T-cell (primary cell): ENCODE measurements around the gene TCERG1L. TPM values are rescaled to one million over a fixed set of nuclear protein-coding genes. Genes with fewer than 3 reads are reported as not detected.

Experiments used
- ATAC-seq, 4 experiments: fragments of 200-7000 bp in 3 of 4; fragments of 150-1000 bp in 1 of 4; cut with Tn5 transposase; replicated peaks in 1 of 4; 1 replicate in 3 of 4; 2 replicates in 1 of 4; pipeline ENCODE4 v1.10.0; 2021; ENCODE audit warnings: moderate library complexity in 3 of 4, mild to moderate bottlenecking in 2 of 4, moderate number of reproducible peaks in 1 of 4
- CTCF ChIA-PET, 2 donors: fragments of 300-600 bp; sonication (Branson Sonifier 250); formaldehyde crosslinking; loops; one replicate each; lab custom pipeline; 2022; ENCODE audit warnings: antibody characterized with exemption in 2 of 2; lab: Charles Lee
- POLR2A ChIA-PET, 2 donors: fragments of 300-600 bp; sonication (Branson Sonifier 250); formaldehyde crosslinking; loops; one replicate each; lab custom pipeline; 2022; ENCODE audit warnings: antibody characterized with exemption in 2 of 2; lab: Charles Lee
- DNase-seq, 35 experiments: peaks; one replicate each; pipeline versions ENCODE4 v3.0.0 to v3.0.0-alpha.2; 2013 to 2023
- H3K27ac ChIP-seq: one replicate; pipeline ENCODE4 v1.5.1; 2013; ENCODE audit warnings: low read length
- H3K27me3 ChIP-seq, 2 experiments: replicated peaks in 1 of 2; 1 replicate in 1 of 2; 2 replicates in 1 of 2; pipeline versions ENCODE4 v1.6.1 to v1.7.0; 2013; ENCODE audit warnings: low read length in 1 of 2, mixed read lengths in 1 of 2; ENCODE audit not compliant: control insufficient read depth in 2 of 2, insufficient read depth in 2 of 2; ENCODE audit errors: extremely low read depth in 1 of 2
- H3K36me3 ChIP-seq, 2 donors: 1 replicate in 1 of 2; 2 replicates in 1 of 2; pipeline versions ENCODE4 v1.6.1 to v1.7.0; 2013; ENCODE audit warnings: low read length in 1 of 2; ENCODE audit not compliant: control insufficient read depth in 2 of 2, insufficient read depth in 1 of 2; ENCODE audit errors: extremely low read depth in 1 of 2
- H3K4me1 ChIP-seq, 2 experiments: 1 replicate in 1 of 2; 2 replicates in 1 of 2; pipeline versions ENCODE4 v1.6.1 to v1.7.0; 2013; ENCODE audit warnings: low read length in 2 of 2, mixed read lengths in 1 of 2; ENCODE audit not compliant: insufficient read depth in 2 of 2, control insufficient read depth in 1 of 2; ENCODE audit errors: extremely low read depth in 1 of 2
- H3K4me3 ChIP-seq, 2 donors: 1 replicate in 1 of 2; 2 replicates in 1 of 2; pipeline versions ENCODE4 v1.5.1 to v1.7.0; 2013; ENCODE audit warnings: mild to moderate bottlenecking in 2 of 2, low read length in 1 of 2, moderate library complexity in 1 of 2; ENCODE audit not compliant: control insufficient read depth in 1 of 2; ENCODE audit errors: extremely low read depth in 1 of 2
- H3K9me3 ChIP-seq: 2 replicates; pipeline ENCODE4 v1.7.0; 2013
- H3K27ac Mint-ChIP-seq, 2 donors: one replicate each; pipeline ENCODE4 v1.8.0; 2020 to 2021; ENCODE audit warnings: mild to moderate bottlenecking in 2 of 2, mixed read lengths in 2 of 2
- H3K27me3 Mint-ChIP-seq, 2 donors: one replicate each; pipeline ENCODE4 v1.8.0; 2021 to 2022; ENCODE audit warnings: mixed read lengths in 2 of 2
- H3K36me3 Mint-ChIP-seq: one replicate; pipeline ENCODE4 v1.8.0; 2021; ENCODE audit warnings: mixed read lengths
- H3K4me1 Mint-ChIP-seq, 3 donors: one replicate each; pipeline ENCODE4 v1.8.0; 2020 to 2022; ENCODE audit warnings: mixed read lengths in 3 of 3, mild to moderate bottlenecking in 1 of 3
- H3K4me3 Mint-ChIP-seq, 3 donors: one replicate each; pipeline ENCODE4 v1.8.0; 2020 to 2022; ENCODE audit warnings: mild to moderate bottlenecking in 3 of 3, mixed read lengths in 3 of 3, moderate library complexity in 3 of 3
- H3K9me3 Mint-ChIP-seq, 3 donors: one replicate each; pipeline ENCODE4 v1.8.0; 2020 to 2022; ENCODE audit warnings: mixed read lengths in 3 of 3
- whole genome bisulfite sequencing: methylation state at CpG from one replicate; pipeline ENCODE4 v1.1.5; 2013; ENCODE audit warnings: missing lambda C conversion rate; ENCODE audit not compliant: insufficient coverage; 5-methylcytosine and 5-hydroxymethylcytosine counted together
- total RNA-seq, 35 experiments: library from RNA in 6 of 35; stranded (reverse) in 6 of 35; fragments of 120-200 nt in 1 of 35; gene quantifications; one replicate each; pipeline versions ENCODE4 v1.2.1 to v1.2.4 and lab custom pipeline; 2013 to 2026

Gene TCERG1L
- total RNA-seq, 5 donors from 2014 or later (not counting 1 experiment from before 2014, with no cell fraction given): 0.13 to 0.29 (median 0.21) TPM; not detected in 1

GRCh38 chr10:131096031-131096430, 215.5 kb downstream of the TCERG1L start:
- H3K4me1 Mint-ChIP-seq: no peaks in the 10 kb centered on the region
- no peaks in the 10 kb centered on the region for H3K36me3 Mint-ChIP-seq
- H3K4me3 Mint-ChIP-seq: no peak overlapping the region
- H3K27me3 Mint-ChIP-seq: no peaks in the 10 kb centered on the region
- no peak overlapping the region for H3K27ac Mint-ChIP-seq
- DNase-seq (no peak), ATAC-seq (no peak)
- Histone ChIP-seq H3K36me3 (no peaks in the 10 kb centered on the region), H3K4me3 (no peak overlapping the region), H3K9me3 (no peaks in the 10 kb centered on the region), H3K4me1 (peaks cover 0 to 1% of the 10 kb centered on the region in 2 experiments), H3K27ac (no peak overlapping the region), H3K27me3 (no peaks in the 10 kb centered on the region)
- POLR2A ChIA-PET: no interaction called here
- CTCF ChIA-PET: interaction anchor here in 1 of 2 donors (0.6 kb wide), 1 partner anchor 487 kb away, joined by 3 read pairs; no protein-coding TSS in a partner anchor
- WGBS: 90% methylated on average over 4 of the region's 7 CpGs
- H3K9me3 Mint-ChIP-seq: no peaks in the 10 kb centered on the region

GRCh38 chr10:131095313-131095580, 216.3 kb downstream of the TCERG1L start:
- Mint-ChIP-seq H3K27me3 (no peaks in the 10 kb centered on the region), H3K4me3 (no peak overlapping the region), H3K4me1 (peaks cover 0 to 2% (median 0%) of the 10 kb centered on the region in 3 donors), H3K9me3 (no peaks in the 10 kb centered on the region), H3K27ac (no peak overlapping the region), H3K36me3 (no peaks in the 10 kb centered on the region)
- H3K36me3 ChIP-seq: no peaks in the 10 kb centered on the region
- H3K9me3 ChIP-seq: no peaks in the 10 kb centered on the region
- 96% methylated on average over 8 of the region's 12 CpGs for WGBS
- ATAC-seq (no peak), DNase-seq (no peak)
- no peak overlapping the region for H3K27ac ChIP-seq
- H3K4me3 ChIP-seq: no peak overlapping the region
- no peaks in the 10 kb centered on the region for H3K27me3 ChIP-seq
- H3K4me1 ChIP-seq: peaks cover 4 to 7% of the 10 kb centered on the region in 2 experiments
- POLR2A ChIA-PET: no interaction called here
- CTCF ChIA-PET: interaction anchor here in 1 of 2 donors (0.6 kb wide), 1 partner anchor 486 kb away, joined by 3 read pairs; no protein-coding TSS in a partner anchor

GRCh38 chr10:131094527-131095312, 216.8 kb downstream of the TCERG1L start:
- no peak for ATAC-seq
- no peaks in the 10 kb centered on the region for H3K36me3 Mint-ChIP-seq

GRCh38 chr10:131093795-131094366, 217.6 kb downstream of the TCERG1L start:
- ATAC-seq: no peak
- peaks cover 4 to 11% of the 10 kb centered on the region in 2 experiments for H3K4me1 ChIP-seq
- H3K9me3 Mint-ChIP-seq: no peaks in the 10 kb centered on the region
- no peak overlapping the region for H3K4me3 Mint-ChIP-seq
- H3K27me3 Mint-ChIP-seq: no peaks in the 10 kb centered on the region
- H3K36me3 Mint-ChIP-seq: no peaks in the 10 kb centered on the region
- DNase-seq: no peak
- H3K27ac ChIP-seq: no peak overlapping the region
- H3K4me3 ChIP-seq: no peak overlapping the region
- POLR2A ChIA-PET: no interaction called here
- no peaks in the 10 kb centered on the region for H3K9me3 ChIP-seq
- WGBS: 81% methylated on average over 14 of the region's 19 CpGs
- CTCF ChIA-PET: no interaction called here
- H3K36me3 ChIP-seq: no peaks in the 10 kb centered on the region
- no peak overlapping the region for H3K27ac Mint-ChIP-seq
- no peaks in the 10 kb centered on the region for H3K27me3 ChIP-seq
- peaks cover 0 to 3% (median 2%) of the 10 kb centered on the region in 3 donors for H3K4me1 Mint-ChIP-seq

More at GRCh38 chr10:131094527-131095312, 216.8 kb downstream of the TCERG1L start:
- no peaks in the 10 kb centered on the region for H3K27me3 ChIP-seq
- no peak overlapping the region for H3K27ac ChIP-seq
- Mint-ChIP-seq H3K4me3 (no peak overlapping the region), H3K27me3 (no peaks in the 10 kb centered on the region), H3K27ac (no peak overlapping the region), H3K4me1 (peaks cover 0 to 2% (median 0%) of the 10 kb centered on the region in 3 donors), H3K9me3 (no peaks in the 10 kb centered on the region)
- WGBS: 70% methylated on average over 22 of the region's 29 CpGs
- no peak overlapping the region for H3K4me3 ChIP-seq
- ChIA-PET CTCF (no interaction called here), POLR2A (no interaction called here)
- no peaks in the 10 kb centered on the region for H3K36me3 ChIP-seq
- no peaks in the 10 kb centered on the region for H3K9me3 ChIP-seq
- H3K4me1 ChIP-seq: peaks cover 4 to 7% of the 10 kb centered on the region in 2 experiments
- no peak for DNase-seq

- Histone ChIP-seq H3K4me1 (peaks cover 4 to 11% of the 10 kb centered on the region in 2 experiments), H3K4me3 (no peak overlapping the region), H3K36me3 (no peaks in the 10 kb centered on the region), H3K9me3 (no peaks in the 10 kb centered on the region), H3K27ac (no peak overlapping the region), H3K27me3 (no peaks in the 10 kb centered on the region)
- 88% methylated on average over 14 of the region's 14 CpGs for WGBS
- Mint-ChIP-seq H3K27me3 (no peaks in the 10 kb centered on the region), H3K4me1 (peaks cover 0 to 9% (median 2%) of the 10 kb centered on the region in 3 donors), H3K27ac (no peak overlapping the region), H3K36me3 (no peaks in the 10 kb centered on the region), H3K9me3 (no peaks in the 10 kb centered on the region), H3K4me3 (no peak overlapping the region)
- CTCF ChIA-PET: no interaction called here
- POLR2A ChIA-PET: no interaction called here
- DNase-seq (no peak), ATAC-seq (no peak)
Observed at GRCh38 chr10:131093346-131093745, 218.2 kb downstream of the TCERG1L start.

GRCh38 chr10:131092876-131093275, 218.6 kb downstream of the TCERG1L start:
- DNase-seq: no peak
- Mint-ChIP-seq H3K36me3 (no peaks in the 10 kb centered on the region), H3K4me3 (no peak overlapping the region), H3K4me1 (peaks cover 0 to 10% (median 2%) of the 10 kb centered on the region in 3 donors), H3K27ac (no peak overlapping the region), H3K27me3 (no peaks in the 10 kb centered on the region), H3K9me3 (no peaks in the 10 kb centered on the region)
- peaks cover 4 to 11% of the 10 kb centered on the region in 2 experiments for H3K4me1 ChIP-seq
- 90% methylated on average over 15 of the region's 21 CpGs for WGBS
- CTCF ChIA-PET: no interaction called here
- no peaks in the 10 kb centered on the region for H3K36me3 ChIP-seq
- no peak overlapping the region for H3K27ac ChIP-seq
- H3K27me3 ChIP-seq: no peaks in the 10 kb centered on the region
- no peak for ATAC-seq
- H3K4me3 ChIP-seq: no peak overlapping the region
- POLR2A ChIA-PET: no interaction called here
- no peaks in the 10 kb centered on the region for H3K9me3 ChIP-seq
